ENCODE measurements around the gene ASB13. TPM values are rescaled to one million over a fixed set of nuclear protein-coding genes. Genes with fewer than 3 reads are reported as not detected.

The ASB13 gene
- total and polyA plus RNA-seq, 2 donors (not counting 1 experiment from before 2014, with no cell fraction given): 2.5 to 4.4 TPM

DNA sequence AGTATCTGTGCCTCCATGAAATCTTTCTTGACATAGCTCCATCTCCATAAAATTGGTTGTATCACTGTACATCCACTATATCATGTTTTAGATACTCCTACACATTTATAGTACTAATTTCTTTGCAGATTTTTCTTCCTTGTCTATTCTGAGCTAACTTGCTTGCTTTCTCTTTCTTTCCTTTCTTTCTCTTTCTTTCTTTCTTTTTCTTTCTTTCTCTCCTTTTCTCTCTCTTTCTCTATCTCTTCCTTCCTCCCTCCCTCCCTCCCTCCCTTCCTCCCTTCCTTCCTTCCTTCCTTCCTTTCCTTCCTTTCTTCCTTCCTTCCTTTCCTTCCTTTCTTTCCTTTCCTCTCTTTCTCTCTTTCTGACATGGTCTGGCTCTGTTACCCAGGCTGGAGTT lies 42.0 kb upstream of the ASB13 start:
- H3K27ac ChIP-seq (ENCODE audit: low read length in 2 of 2): no peak overlapping the region
- Mint-ChIP-seq H3K9me3 (ENCODE audit: insufficient read depth) (no peaks in the 10 kb centered on the region), H3K4me1 (peaks cover 51% of the 10 kb centered on the region), H3K27ac (peak overlapping the region; percentile 0), H3K4me3 (no peak overlapping the region), H3K27me3 (no peaks in the 10 kb centered on the region)
- H3K36me3 ChIP-seq (replicated peaks in 1 of 2; ENCODE audit: control extremely low read depth in 1 of 2, control insufficient read depth in 1 of 2, extremely low read depth in 1 of 2, insufficient read depth in 2 of 2, low read length in 1 of 2): no peaks in the 10 kb centered on the region
- ChIA-PET CTCF (interaction anchor here (2.1 kb wide), 1 partner anchor 16 kb away, joined by 7 read pairs; no protein-coding TSS in a partner anchor), POLR2A (no interaction called here)
- no peak overlapping the region for H3K4me3 ChIP-seq (ENCODE audit: control extremely low read depth in 1 of 5, extremely low read depth in 1 of 5, insufficient read depth in 1 of 5, low read depth in 2 of 5, low read length in 4 of 5)
- no peak overlapping the region for H2AFZ ChIP-seq (ENCODE audit: insufficient read depth, low read depth, low read length, poor library complexity, severe bottlenecking)
- ATAC-seq (ENCODE audit: low read depth): no peak
- no peaks in the 10 kb centered on the region for H3K9me3 ChIP-seq (ENCODE audit: control extremely low read depth in 1 of 3, control insufficient read depth in 2 of 3, insufficient read depth in 1 of 3, low read length in 2 of 3)
- no peak overlapping the region for H3K9ac ChIP-seq (ENCODE audit: low read length)
- intact Hi-C loops (cut with micrococcal nuclease): no loop called here
- no peak overlapping the region for H3K4me2 ChIP-seq (replicated peaks; ENCODE audit: low read depth, low read length, poor library complexity, severe bottlenecking)
- peaks cover 6% of the 10 kb centered on the region for H4K20me1 ChIP-seq (ENCODE audit: control insufficient read depth, insufficient read depth, low read length, poor library complexity, severe bottlenecking)
- peaks cover 90% of the 10 kb centered on the region for H3K79me2 ChIP-seq (ENCODE audit: control insufficient read depth, insufficient read depth, low read length)
- DNase-seq: no peak
- no peaks in the 10 kb centered on the region for H3K27me3 ChIP-seq (replicated peaks in 1 of 4; ENCODE audit: control extremely low read depth in 1 of 4, control insufficient read depth in 3 of 4, insufficient read depth in 4 of 4, low read length in 3 of 4)
- peaks cover 4 to 27% of the 10 kb centered on the region in 2 donors for H3K4me1 ChIP-seq (ENCODE audit: control insufficient read depth in 2 of 2, insufficient read depth in 2 of 2, low read length in 2 of 2)
- no peak for TF ChIP-seq EZH2 (IDR thresholded peaks at IDR 0.05; ENCODE audit: borderline replicate concordance, insufficient read depth, low read depth, low read length, poor library complexity, severe bottlenecking)
- TF ChIP-seq, protein P1, sequence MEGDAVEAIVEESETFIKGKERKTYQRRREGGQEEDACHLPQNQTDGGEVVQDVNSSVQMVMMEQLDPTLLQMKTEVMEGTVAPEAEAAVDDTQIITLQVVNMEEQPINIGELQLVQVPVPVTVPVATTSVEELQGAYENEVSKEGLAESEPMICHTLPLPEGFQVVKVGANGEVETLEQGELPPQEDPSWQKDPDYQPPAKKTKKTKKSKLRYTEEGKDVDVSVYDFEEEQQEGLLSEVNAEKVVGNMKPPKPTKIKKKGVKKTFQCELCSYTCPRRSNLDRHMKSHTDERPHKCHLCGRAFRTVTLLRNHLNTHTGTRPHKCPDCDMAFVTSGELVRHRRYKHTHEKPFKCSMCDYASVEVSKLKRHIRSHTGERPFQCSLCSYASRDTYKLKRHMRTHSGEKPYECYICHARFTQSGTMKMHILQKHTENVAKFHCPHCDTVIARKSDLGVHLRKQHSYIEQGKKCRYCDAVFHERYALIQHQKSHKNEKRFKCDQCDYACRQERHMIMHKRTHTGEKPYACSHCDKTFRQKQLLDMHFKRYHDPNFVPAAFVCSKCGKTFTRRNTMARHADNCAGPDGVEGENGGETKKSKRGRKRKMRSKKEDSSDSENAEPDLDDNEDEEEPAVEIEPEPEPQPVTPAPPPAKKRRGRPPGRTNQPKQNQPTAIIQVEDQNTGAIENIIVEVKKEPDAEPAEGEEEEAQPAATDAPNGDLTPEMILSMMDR (IDR thresholded peaks at IDR 0.05): no peak

DNA sequence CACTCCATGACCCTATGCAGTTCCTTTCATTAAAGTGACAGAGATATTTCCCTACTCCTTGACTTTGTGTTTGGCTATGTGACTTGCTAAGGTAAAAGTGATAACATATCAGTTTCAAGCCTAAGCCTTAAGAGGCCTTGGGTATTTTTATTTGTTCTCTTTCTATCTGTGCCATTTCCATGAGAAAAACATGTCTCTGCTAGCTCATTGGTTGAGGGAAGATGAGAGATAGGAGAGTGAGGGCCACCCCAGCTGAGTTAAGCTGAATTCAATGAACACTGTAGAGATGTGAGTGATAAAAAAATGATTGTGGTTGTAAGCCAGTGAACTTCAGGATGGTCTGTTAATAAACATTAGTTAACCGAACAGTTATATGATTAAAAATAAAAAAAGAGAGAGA lies 31.7 kb upstream of the ASB13 start:
- no peak overlapping the region for H3K4me3 Mint-ChIP-seq
- TF ChIP-seq, protein P1 (IDR thresholded peaks at IDR 0.05): no peak
- TF ChIP-seq EZH2 (IDR thresholded peaks at IDR 0.05; ENCODE audit: borderline replicate concordance, insufficient read depth, low read depth, low read length, poor library complexity, severe bottlenecking): no peak
- no CpG with 5 or more reads among the region's 1 CpG for WGBS (ENCODE audit: insufficient coverage)

More for the DNA sequence above, 31.7 kb upstream of the ASB13 start:
- intact Hi-C loops (cut with micrococcal nuclease): no loop called here
- H3K36me3 ChIP-seq (replicated peaks in 1 of 2; ENCODE audit: control extremely low read depth in 1 of 2, control insufficient read depth in 1 of 2, extremely low read depth in 1 of 2, insufficient read depth in 2 of 2, low read length in 1 of 2): no peaks in the 10 kb centered on the region
- H3K79me2 ChIP-seq (ENCODE audit: control insufficient read depth, insufficient read depth, low read length): peaks cover 99% of the 10 kb centered on the region
- H3K27me3 ChIP-seq (replicated peaks in 1 of 4; ENCODE audit: control extremely low read depth in 1 of 4, control insufficient read depth in 3 of 4, insufficient read depth in 4 of 4, low read length in 3 of 4): no peaks in the 10 kb centered on the region
- peaks cover 17 to 41% of the 10 kb centered on the region in 2 donors for H3K4me1 ChIP-seq (ENCODE audit: control insufficient read depth in 2 of 2, insufficient read depth in 2 of 2, low read length in 2 of 2)
- no peak overlapping the region for H3K4me2 ChIP-seq (replicated peaks; ENCODE audit: low read depth, low read length, poor library complexity, severe bottlenecking)
- no peak overlapping the region for H2AFZ ChIP-seq (ENCODE audit: insufficient read depth, low read depth, low read length, poor library complexity, severe bottlenecking)
- Mint-ChIP-seq H3K27me3 (no peaks in the 10 kb centered on the region), H3K27ac (no peak overlapping the region), H3K4me1 (peaks cover 49% of the 10 kb centered on the region), H3K9me3 (ENCODE audit: insufficient read depth) (no peaks in the 10 kb centered on the region)
- no peak overlapping the region for H3K9ac ChIP-seq (ENCODE audit: low read length)
- POLR2A ChIA-PET: no interaction called here
- ATAC-seq (ENCODE audit: low read depth): no peak
- no peaks in the 10 kb centered on the region for H3K9me3 ChIP-seq (ENCODE audit: control extremely low read depth in 1 of 3, control insufficient read depth in 2 of 3, insufficient read depth in 1 of 3, low read length in 2 of 3)
- H4K20me1 ChIP-seq (ENCODE audit: control insufficient read depth, insufficient read depth, low read length, poor library complexity, severe bottlenecking): peaks cover 34% of the 10 kb centered on the region
- H3K27ac ChIP-seq (ENCODE audit: low read length in 2 of 2): no peak overlapping the region
- DNase-seq: no peak
- CTCF ChIA-PET: interaction anchor here (1.1 to 1.3 kb wide), 3 partner anchors 116 to 256 kb away, joined by 3 to 4 read pairs (median 3); partner anchors contain the start of genes ANKRD16 and FBH1
- no peak overlapping the region for H3K4me3 ChIP-seq (ENCODE audit: control extremely low read depth in 1 of 5, extremely low read depth in 1 of 5, insufficient read depth in 1 of 5, low read depth in 2 of 5, low read length in 4 of 5)
